GM18507 (cell line): ENCODE data around the gene CNNM1.

Experiments used
- DNase-seq: peaks from one replicate; pipeline ENCODE4 v3.0.0; 2011; ENCODE audit warnings: low read depth; ENCODE audit not compliant: insufficient read length; ENCODE audit errors: extremely low spot score
- FAIRE-seq: peaks from 2 replicates; lab custom pipeline; 2011; peaks lifted over from hg19 to GRCh38; lab: Jason Lieb, UNC

Gene CNNM1

DNA sequence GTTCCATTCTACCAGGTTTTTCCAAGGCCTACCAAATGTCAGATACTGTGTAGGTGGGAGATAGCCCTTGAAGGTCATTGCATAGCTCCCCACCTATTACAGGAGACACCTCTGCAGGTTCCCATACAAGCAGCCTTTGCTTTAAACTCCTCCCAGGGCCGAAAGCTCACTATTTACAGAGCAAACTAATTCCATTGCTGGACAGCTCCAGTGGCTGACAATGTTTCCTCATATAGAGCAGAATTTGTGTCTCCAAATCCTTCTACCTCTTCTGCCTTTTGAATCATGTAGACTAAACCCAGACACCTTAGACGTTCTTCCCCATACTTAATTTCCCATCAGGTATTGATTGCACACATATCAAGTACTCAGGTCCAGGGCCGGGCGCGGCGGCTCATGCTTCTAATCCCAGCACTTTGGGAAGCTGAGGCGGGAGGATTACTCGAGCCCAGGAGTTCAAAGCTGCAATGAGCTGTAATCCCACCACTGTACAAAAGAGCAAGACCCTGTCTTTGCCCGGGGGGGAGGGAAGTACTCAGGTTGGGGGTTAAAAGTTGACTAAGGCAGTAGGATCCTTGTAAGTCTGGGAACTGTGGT, 2.1 kb downstream of the CNNM1 start:
- no peak for DNase-seq
- FAIRE-seq: no peak

DNA sequence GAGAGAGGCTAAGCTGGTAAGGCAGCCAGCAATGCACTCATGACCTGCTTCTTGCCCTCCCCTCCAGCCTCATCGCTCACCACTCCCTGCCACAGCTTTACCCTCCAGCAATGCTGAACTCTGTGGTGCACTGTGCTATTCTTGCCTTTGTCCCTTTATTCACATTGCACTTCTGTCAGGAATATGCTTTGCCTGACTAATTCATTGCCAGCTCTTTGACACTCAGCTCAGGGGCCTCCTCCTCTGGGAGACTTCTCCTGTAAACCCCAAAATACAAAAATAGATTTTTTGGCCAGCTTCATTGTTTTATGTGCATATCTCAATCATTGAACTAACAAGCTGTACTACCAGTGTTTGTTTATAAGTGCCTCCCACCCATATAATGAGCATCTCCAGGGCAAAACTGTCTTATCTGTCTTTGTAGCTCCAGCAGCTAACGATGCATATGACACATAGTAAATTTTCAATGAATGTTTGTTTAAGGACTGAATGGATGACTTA, 8.2 kb downstream of the CNNM1 start:
- no peak for FAIRE-seq
- no peak for DNase-seq

DNA sequence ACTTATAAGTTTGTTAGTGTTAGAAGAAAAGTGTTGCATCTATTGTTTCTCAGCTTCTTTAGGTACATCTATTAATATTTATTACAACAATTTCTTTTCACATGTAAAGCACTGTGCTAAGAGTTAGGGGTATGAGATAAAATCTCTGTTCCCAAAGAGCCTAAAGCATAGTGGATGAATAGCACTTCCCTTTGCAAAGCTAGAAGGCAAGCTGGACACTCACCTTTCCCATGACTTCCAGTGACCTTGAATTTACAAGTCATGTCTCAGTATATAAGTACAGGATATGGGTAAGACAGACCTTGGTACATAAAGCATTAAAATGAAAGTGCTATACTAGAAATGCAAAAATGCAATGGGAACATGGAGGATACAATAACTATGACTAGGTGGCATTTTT, 8.7 kb downstream of the CNNM1 start:
- no peak for DNase-seq
- no peak for FAIRE-seq

GRCh38 chr10:99339077-99339476, 9.9 kb downstream of the CNNM1 start:
- no peak for FAIRE-seq

GRCh38 chr10:99339563-99340047, 10.4 kb downstream of the CNNM1 start:
- FAIRE-seq: no peak
- DNase-seq: no peak

More at GRCh38 chr10:99339077-99339476, 9.9 kb downstream of the CNNM1 start:
- DNase-seq: no peak

GRCh38 chr10:99340650-99341049, 11.5 kb downstream of the CNNM1 start:
- FAIRE-seq: no peak
- DNase-seq: no peak

DNA sequence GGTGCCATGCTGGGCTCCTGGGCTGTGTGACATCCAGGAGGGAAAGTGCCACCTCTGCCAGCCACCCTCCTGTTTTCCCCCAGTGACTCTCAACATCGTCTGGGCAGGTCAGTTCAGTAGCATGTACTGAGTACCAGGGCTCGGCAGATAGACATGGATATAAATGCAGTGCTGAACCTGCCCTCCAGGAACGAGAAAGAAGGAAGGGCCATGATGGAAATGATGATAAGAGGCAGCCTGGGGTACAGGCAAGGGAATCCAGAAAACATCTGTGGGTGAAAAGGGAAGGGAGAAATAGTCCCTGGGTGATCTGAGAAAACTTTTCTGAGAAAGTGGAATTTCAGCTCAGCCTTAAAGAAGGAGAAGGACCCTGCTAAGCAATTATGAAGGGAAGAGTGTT, 12.1 kb downstream of the CNNM1 start:
- DNase-seq (no peak), FAIRE-seq (no peak)

- no peak for FAIRE-seq
- DNase-seq: no peak
Observed at GRCh38 chr10:99341860-99342490, 12.8 kb downstream of the CNNM1 start.

DNA sequence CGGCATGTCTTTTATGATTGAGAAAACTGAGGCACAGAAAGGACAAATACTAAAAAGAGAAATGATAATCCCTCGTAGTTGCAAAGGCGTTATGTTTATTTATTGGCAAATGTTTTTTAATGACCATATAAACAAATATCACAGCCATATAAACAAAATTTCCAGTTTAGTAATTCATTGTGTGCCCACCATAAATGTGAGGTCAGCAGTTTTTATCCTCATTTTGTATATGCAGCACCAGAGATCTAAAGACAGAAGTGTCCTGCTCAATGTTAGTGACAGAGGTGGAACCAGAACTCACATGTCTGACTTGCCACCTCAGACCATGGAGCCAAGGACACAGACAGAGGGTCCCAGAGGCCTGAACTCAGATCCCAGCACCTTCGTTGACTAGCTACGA, 14.1 kb downstream of the CNNM1 start:
- FAIRE-seq: no peak

GRCh38 chr10:99344715-99345114, 15.6 kb downstream of the CNNM1 start:
- DNase-seq: no peak
- no peak for FAIRE-seq

More for the DNA sequence above, 14.1 kb downstream of the CNNM1 start:
- no peak for DNase-seq

DNA sequence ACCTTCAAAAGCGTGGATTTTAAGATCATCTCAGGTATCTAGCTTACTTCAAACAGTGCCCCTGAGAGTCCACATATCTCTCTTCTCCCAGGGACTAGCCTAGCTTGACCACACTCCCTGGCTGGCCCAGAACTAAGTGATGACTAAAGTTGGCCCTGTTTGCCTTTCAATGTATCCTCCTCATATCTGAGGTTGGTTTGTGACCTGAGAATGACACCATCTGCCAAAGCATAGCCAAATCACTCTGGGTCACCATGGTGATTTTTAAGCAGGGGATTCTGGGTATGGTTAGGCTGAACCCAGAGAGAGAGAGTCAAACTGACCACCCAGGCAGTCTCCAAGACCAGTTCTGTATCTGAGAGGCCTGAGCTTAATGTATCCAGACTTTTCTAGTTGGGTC, 16.2 kb downstream of the CNNM1 start:
- FAIRE-seq (no peak), DNase-seq (no peak)

DNA sequence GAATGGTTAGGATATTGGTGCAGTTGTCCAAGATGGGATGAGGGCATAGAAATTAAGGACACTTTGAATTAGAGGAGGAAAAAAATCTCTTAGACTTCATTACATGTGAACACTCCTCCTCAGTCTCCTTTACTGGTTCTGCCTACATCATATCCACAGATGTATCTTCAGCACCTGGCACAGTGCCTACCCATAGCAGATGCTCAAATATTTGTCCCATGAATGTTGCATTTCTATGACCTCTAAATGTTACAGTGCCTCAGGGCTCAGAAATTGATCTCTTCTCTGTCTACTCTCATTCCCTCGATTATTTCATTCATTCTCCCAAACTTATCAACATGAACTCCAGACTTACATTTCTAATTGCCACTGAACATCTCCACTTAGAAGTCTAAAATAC, 17.1 kb downstream of the CNNM1 start:
- FAIRE-seq (no peak), DNase-seq (no peak)

DNA sequence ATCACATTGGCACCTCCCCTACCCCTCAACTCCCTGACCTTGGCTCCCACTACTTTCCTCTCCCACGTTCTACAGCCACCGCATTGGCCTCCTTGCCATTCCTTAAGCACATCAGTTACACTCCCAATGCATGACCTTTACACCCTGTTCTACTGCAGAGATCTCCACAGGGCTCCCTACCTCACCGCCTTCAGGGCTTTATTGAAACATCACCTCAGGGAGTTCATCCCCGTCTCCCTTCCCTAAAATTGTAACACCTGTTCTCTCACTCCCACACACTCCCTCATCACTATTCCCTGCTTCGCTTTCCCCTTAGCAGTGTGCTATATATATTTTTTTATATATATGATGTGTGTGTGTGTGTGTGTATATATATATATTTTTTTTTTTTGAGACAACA, 18.5 kb downstream of the CNNM1 start:
- FAIRE-seq (no peak), DNase-seq (no peak)

DNA sequence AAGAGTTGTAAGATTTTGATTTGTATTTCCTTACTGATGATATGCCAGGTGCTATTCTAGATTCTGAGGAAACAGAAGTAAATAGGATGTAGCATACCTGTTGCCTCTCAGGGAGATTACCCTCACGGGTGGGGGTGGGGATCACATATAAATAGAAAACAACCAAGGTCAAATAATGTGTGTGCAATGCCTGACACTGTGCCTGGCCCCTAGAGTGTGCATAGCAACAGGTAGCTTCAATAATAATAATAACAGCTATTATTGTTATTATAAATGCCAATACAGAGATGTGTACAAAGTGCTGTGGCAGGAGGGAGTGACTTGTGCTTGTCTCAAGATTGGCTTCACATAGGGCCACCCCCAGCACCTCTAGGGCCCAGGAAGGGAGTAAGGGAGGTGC, 24.0 kb downstream of the CNNM1 start:
- no peak for FAIRE-seq

GRCh38 chr10:99357691-99358090, 28.5 kb downstream of the CNNM1 start:
- no peak for DNase-seq
- FAIRE-seq: no peak

More for the DNA sequence above, 24.0 kb downstream of the CNNM1 start:
- no peak for DNase-seq

DNA sequence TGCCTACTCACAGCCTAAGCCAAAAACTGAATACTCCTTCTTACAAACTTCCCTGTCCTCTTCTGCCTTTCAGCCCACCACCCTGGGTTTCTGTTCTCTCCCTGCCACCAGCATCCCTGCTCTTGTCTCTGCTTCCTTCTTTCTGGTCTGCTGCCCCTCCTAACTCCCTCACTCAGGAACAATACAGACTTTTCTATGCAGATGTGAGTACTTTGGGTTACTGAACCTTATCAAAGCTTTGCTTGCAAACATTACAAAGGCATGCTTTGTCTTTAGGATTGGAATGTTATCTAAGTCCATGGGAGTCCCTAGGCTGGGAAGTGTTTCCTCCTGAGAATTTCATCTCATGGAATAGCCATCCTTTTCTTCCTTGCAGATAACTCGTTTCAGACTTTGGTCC, 28.9 kb downstream of the CNNM1 start:
- no peak for DNase-seq
- no peak for FAIRE-seq

DNA sequence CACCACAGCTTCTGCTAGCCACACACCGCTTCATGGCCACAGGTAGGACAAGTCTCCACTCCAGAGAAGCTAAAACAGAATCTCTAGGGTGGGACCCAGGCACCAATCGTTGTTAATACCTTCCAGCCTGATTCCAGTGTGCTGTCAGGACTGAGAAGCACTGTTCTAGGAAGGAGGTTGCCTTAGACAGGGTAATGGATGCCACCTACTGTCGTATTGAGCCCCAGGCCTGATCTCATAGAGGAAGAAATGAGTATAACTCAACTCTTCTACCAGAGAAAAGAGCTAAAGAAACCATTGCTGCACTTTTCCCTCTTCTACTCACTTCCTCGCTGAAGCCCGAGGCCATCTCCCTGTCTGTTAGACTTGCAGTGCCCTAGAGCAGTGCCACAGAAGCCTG, 31.8 kb downstream of the CNNM1 start:
- FAIRE-seq: no peak
- no peak for DNase-seq

- FAIRE-seq: no peak
- no peak for DNase-seq
Observed at GRCh38 chr10:99364125-99364524, 35.0 kb downstream of the CNNM1 start.

DNA sequence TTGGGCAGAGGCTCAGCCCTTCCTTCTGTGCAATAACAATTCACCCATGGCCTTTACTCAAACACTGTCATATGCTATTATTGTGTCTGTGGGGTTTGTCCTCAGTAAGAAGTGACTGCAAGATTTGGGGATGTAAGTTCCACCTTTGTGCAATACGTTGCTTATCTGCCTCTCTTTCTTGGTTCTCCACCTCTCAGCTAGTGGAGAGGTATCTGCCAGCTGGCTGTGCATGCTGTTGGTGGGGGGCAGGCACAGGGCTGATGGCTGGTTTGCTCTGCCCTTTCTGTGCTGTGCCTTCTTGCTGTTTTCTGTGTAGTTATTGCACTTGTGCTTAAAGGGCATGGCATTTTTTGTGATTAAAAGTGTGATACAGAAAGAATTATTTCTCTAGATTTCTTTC, 36.2 kb downstream of the CNNM1 start:
- FAIRE-seq (no peak), DNase-seq (no peak)

GRCh38 chr10:99365736-99366135, 36.6 kb downstream of the CNNM1 start:
- DNase-seq (no peak), FAIRE-seq (no peak)

DNA sequence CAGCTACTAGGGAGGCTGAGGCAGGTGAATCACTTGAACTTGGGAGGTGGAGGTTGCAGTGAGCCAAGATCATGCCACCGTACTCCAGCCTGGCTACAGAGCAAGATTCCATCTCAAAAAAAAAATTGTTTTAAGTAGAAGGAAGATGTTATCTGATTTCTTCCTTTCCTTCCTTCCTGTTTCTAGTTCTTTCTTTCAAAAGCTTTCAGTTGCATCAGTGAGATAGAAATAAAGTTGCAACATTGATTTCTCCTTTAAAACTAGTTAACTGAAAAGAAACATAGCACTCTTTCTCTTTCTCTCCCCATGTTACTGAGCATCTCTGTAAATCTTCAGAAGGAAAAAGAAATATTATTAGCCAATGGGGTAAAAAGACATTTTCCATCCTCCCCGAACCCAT, 37.5 kb downstream of the CNNM1 start:
- DNase-seq: no peak
- FAIRE-seq: no peak
